ENCODE results near the gene FKBP1A.

FKBP1A gene

GRCh38 chr20:1418350-1418749 lies 25.5 kb upstream of the FKBP1A start:
- H3K36me3 ChIP-seq (ENCODE audit: control insufficient read depth in 2 of 2, insufficient read depth in 1 of 2, low read length in 2 of 2), result no peaks in the 10 kb centered on the region
- H3K4me1 ChIP-seq (ENCODE audit: control insufficient read depth, insufficient read depth, low read length), result no peaks in the 10 kb centered on the region
- H3K9me3 ChIP-seq (ENCODE audit: control insufficient read depth, insufficient read depth, low read depth, low read length), result no peaks in the 10 kb centered on the region
- TF ChIP-seq, protein P1, sequence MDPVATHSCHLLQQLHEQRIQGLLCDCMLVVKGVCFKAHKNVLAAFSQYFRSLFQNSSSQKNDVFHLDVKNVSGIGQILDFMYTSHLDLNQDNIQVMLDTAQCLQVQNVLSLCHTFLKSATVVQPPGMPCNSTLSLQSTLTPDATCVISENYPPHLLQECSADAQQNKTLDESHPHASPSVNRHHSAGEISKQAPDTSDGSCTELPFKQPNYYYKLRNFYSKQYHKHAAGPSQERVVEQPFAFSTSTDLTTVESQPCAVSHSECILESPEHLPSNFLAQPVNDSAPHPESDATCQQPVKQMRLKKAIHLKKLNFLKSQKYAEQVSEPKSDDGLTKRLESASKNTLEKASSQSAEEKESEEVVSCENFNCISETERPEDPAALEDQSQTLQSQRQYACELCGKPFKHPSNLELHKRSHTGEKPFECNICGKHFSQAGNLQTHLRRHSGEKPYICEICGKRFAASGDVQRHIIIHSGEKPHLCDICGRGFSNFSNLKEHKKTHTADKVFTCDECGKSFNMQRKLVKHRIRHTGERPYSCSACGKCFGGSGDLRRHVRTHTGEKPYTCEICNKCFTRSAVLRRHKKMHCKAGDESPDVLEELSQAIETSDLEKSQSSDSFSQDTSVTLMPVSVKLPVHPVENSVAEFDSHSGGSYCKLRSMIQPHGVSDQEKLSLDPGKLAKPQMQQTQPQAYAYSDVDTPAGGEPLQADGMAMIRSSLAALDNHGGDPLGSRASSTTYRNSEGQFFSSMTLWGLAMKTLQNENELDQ (tag by site-specific recombination; IDR thresholded peaks at IDR 0.05; ENCODE audit: low read depth), result no peak
- no peak overlapping the region for H3K4me3 ChIP-seq (ENCODE audit: low read depth, low read length)
- CTCF ChIA-PET, result no interaction called here
- POLR2A ChIA-PET, result no interaction called here
- no peak overlapping the region for H3K27ac ChIP-seq (ENCODE audit: extremely low read depth, low read depth, low read length)

GRCh38 chr20:1417790-1418189 lies 24.9 kb upstream of the FKBP1A start:
- CTCF ChIA-PET, result no interaction called here
- POLR2A ChIA-PET, result no interaction called here

DNA sequence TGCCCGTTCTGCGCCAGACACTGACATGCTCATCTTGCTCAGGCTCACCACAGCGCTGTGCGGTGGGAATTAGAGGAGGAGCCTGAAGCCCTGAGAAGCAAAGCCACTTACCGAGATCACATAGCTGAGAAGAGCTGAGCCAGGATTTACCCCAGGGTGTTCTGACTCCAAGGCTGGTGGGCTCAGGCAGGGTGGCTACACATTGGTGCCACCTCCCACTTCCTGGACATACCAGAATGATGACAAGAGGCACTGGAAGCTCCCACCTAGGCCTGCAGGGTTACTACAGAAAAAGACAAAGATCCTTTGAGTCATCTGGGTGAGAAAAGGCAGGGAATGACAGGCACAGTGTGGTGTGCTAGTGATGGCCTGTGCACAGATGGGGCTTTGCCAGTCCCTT lies 24.4 kb upstream of the FKBP1A start:
- ChIA-PET CTCF (interaction anchor here (0.6 to 0.7 kb wide), 3 partner anchors 553 to 706 kb away, joined by 3 to 4 read pairs (median 3); no protein-coding TSS in a partner anchor), POLR2A (no interaction called here)
- Histone ChIP-seq H3K36me3 (ENCODE audit: control insufficient read depth in 2 of 2, insufficient read depth in 1 of 2, low read length in 2 of 2) (no peaks in the 10 kb centered on the region), H3K4me1 (ENCODE audit: control insufficient read depth, insufficient read depth, low read length) (no peaks in the 10 kb centered on the region), H3K9me3 (ENCODE audit: control insufficient read depth, insufficient read depth, low read depth, low read length) (no peaks in the 10 kb centered on the region), H3K4me3 (ENCODE audit: low read depth, low read length) (no peak overlapping the region), H3K27ac (ENCODE audit: extremely low read depth, low read depth, low read length) (no peak overlapping the region)
- TF ChIP-seq ZNF426 (tag by site-specific recombination; IDR thresholded peaks at IDR 0.05) (no peak), ZBTB8A (tag by site-specific recombination; IDR thresholded peaks at IDR 0.05) (no peak), ZNF449 (tag by site-specific recombination; IDR thresholded peaks at IDR 0.05) (no peak), ZNF23 (tag by site-specific recombination; IDR thresholded peaks at IDR 0.05; ENCODE audit: borderline replicate concordance) (no peak), GLI4 (tag by site-specific recombination; IDR thresholded peaks at IDR 0.05) (no peak), ZNF26 (tag by site-specific recombination; IDR thresholded peaks at IDR 0.05) (no peak), KLF16 (tag by site-specific recombination; IDR thresholded peaks at IDR 0.05) (no peak), ZNF548 (tag by site-specific recombination; IDR thresholded peaks at IDR 0.05) (no peak), ZNF704 (tag by site-specific recombination; IDR thresholded peaks at IDR 0.05) (no peak)

More at GRCh38 chr20:1417790-1418189, 24.9 kb upstream of the FKBP1A start:
- no peak for TF ChIP-seq ZNF707 (tag by site-specific recombination; IDR thresholded peaks at IDR 0.05)
- no peak for TF ChIP-seq ZNF404 (tag by site-specific recombination; IDR thresholded peaks at IDR 0.05)
- no peak for TF ChIP-seq ZBTB20 (tag by site-specific recombination; IDR thresholded peaks at IDR 0.05)
- no peak for TF ChIP-seq MZF1 (tag by site-specific recombination; IDR thresholded peaks at IDR 0.05; ENCODE audit: borderline replicate concordance)
- TF ChIP-seq ZBTB10 (tag by site-specific recombination; IDR thresholded peaks at IDR 0.05), result no peak
- TF ChIP-seq WT1 (tag by site-specific recombination; IDR thresholded peaks at IDR 0.05), result no peak
- no peak for TF ChIP-seq ZNF266 (tag by site-specific recombination; IDR thresholded peaks at IDR 0.05; ENCODE audit: low read depth)
- TF ChIP-seq ZNF202 (tag by site-specific recombination; IDR thresholded peaks at IDR 0.05; ENCODE audit: borderline replicate concordance), result no peak
- no peak for TF ChIP-seq ZNF600 (tag by site-specific recombination; IDR thresholded peaks at IDR 0.05)
- TF ChIP-seq PRDM6 (tag by site-specific recombination; IDR thresholded peaks at IDR 0.05), result no peak
- no peak for TF ChIP-seq ZNF274 (IDR thresholded peaks at IDR 0.05; ENCODE audit: low read length)
- TF ChIP-seq ZNF274 (tag by site-specific recombination; IDR thresholded peaks at IDR 0.05; ENCODE audit: borderline replicate concordance), result no peak
- no peaks in the 10 kb centered on the region for H3K9me3 ChIP-seq (ENCODE audit: control insufficient read depth, insufficient read depth, low read depth, low read length)
- no peaks in the 10 kb centered on the region for H3K4me1 ChIP-seq (ENCODE audit: control insufficient read depth, insufficient read depth, low read length)
- no peaks in the 10 kb centered on the region for H3K36me3 ChIP-seq (ENCODE audit: control insufficient read depth in 2 of 2, insufficient read depth in 1 of 2, low read length in 2 of 2)
- H3K4me3 ChIP-seq (ENCODE audit: low read depth, low read length), result no peak overlapping the region
- no peak overlapping the region for H3K27ac ChIP-seq (ENCODE audit: extremely low read depth, low read depth, low read length)
